Right cardiac atrium (tissue), 5 donors: ENCODE data around the gene KNDC1. TPM values are rescaled to one million over a fixed set of nuclear protein-coding genes. Genes with fewer than 3 reads are reported as not detected.

Experiments
- ATAC-seq, 2 donors: fragments of 200-7000 bp; cut with Tn5 transposase; one replicate each; pipeline versions ENCODE4 v1.8.0 to v1.9.1; 2020; ENCODE audit warnings: moderate library complexity in 2 of 2, mild to moderate bottlenecking in 1 of 2
- DNase-seq, 3 donors: peaks; one replicate each; pipeline ENCODE4 v3.0.0-alpha.2; 2020
- H3K27ac ChIP-seq: one replicate; pipeline ENCODE4 v1.5.1; 2013; ENCODE audit warnings: mild to moderate bottlenecking, low read length, control low read depth, moderate library complexity
- H3K27me3 ChIP-seq: one replicate; pipeline ENCODE4 v1.6.1; 2013; ENCODE audit not compliant: control insufficient read depth, insufficient read depth
- H3K4me1 ChIP-seq: one replicate; pipeline ENCODE4 v1.6.1; 2013; ENCODE audit warnings: low read length; ENCODE audit not compliant: control insufficient read depth, insufficient read depth
- H3K4me3 ChIP-seq: one replicate; pipeline ENCODE4 v1.5.1; 2013; ENCODE audit warnings: low read length, control low read depth
- H3K9me3 ChIP-seq: one replicate; pipeline ENCODE4 v1.6.1; 2013; ENCODE audit warnings: low read length; ENCODE audit not compliant: control insufficient read depth
- WGBS: extraction: QIAGEN DNeasy Blood & Tissue Kit; methylation state at CpG from one replicate; pipeline ENCODE4 v1.1.7; 2013; 5-methylcytosine and 5-hydroxymethylcytosine counted together
- intact Hi-C, 4 donors: fragments of 100-400 bp; cut with DNase I; formaldehyde crosslinking; loops; one replicate each; pipeline versions ENCODE4 v1.11.0 to v1.14.0; 2022 to 2023
- polyA plus RNA-seq: library from polyadenylated mRNA; stranded (reverse); fragments of 200-250 nt; gene quantifications from one replicate; pipeline ENCODE4 v1.2.3, GENCODE V29; 2013
- total RNA-seq, 4 donors: library from RNA; stranded (reverse); fragmentation: NEBNext Ultra II Directional; extraction: Animal tissue kit (Norgen Biotek cat#: 25700); gene quantifications; one replicate each; pipeline ENCODE4 v1.2.1, GENCODE V29; 2021
- donor health status: healthy with polysubstance abuse.
- donor health status: DM: no; HTN: yes; CAD: no.
- donor health status: DM: no; HTN: no; CAD: no.
- donor health status: DM: no; HTN: yes; CAD: no; lungs with severe emphysema.
- donor health status: DM: yes; HTN: yes; CAD: no.

The KNDC1 gene
- total and polyA plus RNA-seq, 5 donors, result 0.23 to 1.4 (median 0.50) TPM

DNA sequence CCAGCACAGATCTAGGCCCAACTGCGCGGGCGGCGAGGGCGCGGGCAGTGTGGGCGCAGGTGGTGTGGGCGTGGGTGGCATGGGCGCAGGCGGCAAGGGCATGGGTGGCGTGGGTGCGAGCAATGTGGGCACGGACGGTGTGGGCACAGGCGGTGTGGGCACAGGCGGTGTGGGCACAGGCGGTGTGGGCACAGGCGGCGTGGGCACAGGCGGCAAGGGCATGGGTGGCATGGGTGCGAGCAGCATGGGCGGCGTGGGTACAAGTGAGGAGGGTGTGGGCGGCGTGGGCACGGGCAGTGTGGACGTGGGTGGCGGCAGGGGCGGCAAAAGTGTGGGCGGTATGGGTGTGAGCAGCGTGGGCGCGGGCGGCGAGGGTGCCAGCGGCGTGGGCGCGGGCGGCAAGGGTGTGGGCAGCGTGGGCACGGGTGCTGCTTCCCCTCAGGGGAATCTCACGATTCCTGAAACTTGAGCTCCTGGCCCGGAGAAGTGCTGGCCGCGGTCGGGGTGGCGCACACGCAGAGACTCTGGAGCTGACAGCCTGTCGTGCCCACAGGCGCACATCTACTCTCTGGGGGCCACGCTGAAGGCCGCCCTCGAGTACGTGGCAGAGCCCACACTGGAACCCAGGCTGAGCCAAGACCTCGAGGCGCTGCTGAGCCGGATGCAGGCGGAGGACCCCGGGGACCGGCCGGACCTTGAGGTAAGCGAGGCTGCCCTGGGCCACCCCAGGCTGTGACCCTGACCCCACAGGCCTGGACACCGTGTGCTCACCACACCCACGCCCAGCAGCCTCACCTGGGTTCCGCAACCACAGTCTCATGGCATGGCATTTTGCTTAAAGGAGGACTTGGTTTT lies 23.0 kb downstream of the KNDC1 start:
- DNase-seq, result peak; percentile 6 to 55 (median 30)
- 91% methylated on average over 66 of the region's 66 CpGs for WGBS
- no peaks in the 10 kb centered on the region for H3K9me3 ChIP-seq
- H3K27ac ChIP-seq, result no peak overlapping the region
- no peak for ATAC-seq
- no peak overlapping the region for H3K4me3 ChIP-seq
- intact Hi-C loops, result no loop called here
- H3K27me3 ChIP-seq, result no peaks in the 10 kb centered on the region
- H3K4me1 ChIP-seq, result no peaks in the 10 kb centered on the region

DNA sequence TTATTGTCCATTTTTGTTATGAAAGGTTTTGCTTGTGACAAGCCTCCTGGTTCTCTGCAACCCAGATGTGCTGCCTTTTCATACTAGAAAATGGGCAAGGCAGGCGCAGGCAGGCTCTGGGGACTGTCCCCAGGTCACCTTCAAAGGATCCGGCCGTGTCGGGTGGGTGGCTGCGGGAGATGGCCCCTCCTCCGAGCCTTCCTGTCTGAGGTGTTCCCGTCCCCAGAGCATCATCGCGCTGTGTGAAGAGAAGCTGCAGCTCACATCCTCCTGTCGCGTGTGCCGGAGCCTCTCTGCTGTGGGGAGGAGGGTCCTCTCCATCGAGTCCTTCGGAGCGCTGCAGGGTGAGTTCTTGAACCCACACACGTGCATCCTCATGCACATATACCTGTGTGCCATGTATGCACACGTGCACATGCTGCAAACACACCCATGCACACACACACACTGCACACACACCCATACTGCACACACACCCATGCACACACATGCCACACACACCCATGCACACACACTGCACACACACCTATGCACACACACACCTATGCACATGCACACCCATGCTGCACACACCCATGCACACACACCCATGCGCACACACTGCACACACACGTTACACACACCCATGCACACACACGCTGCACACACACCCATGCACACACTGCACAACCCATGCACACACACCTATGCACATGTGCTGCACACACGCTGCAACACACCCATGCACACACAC lies 23.8 kb downstream of the KNDC1 start:
- H3K9me3 ChIP-seq, result no peaks in the 10 kb centered on the region
- ATAC-seq (no peak), DNase-seq (peak; percentile 7 to 30 (median 24))
- H3K4me1 ChIP-seq, result no peaks in the 10 kb centered on the region
- H3K27me3 ChIP-seq, result no peaks in the 10 kb centered on the region
- H3K27ac ChIP-seq, result no peak overlapping the region
- WGBS, result 84% methylated on average over 21 of the region's 21 CpGs
- intact Hi-C loops, result no loop called here
- H3K4me3 ChIP-seq, result no peak overlapping the region

DNA sequence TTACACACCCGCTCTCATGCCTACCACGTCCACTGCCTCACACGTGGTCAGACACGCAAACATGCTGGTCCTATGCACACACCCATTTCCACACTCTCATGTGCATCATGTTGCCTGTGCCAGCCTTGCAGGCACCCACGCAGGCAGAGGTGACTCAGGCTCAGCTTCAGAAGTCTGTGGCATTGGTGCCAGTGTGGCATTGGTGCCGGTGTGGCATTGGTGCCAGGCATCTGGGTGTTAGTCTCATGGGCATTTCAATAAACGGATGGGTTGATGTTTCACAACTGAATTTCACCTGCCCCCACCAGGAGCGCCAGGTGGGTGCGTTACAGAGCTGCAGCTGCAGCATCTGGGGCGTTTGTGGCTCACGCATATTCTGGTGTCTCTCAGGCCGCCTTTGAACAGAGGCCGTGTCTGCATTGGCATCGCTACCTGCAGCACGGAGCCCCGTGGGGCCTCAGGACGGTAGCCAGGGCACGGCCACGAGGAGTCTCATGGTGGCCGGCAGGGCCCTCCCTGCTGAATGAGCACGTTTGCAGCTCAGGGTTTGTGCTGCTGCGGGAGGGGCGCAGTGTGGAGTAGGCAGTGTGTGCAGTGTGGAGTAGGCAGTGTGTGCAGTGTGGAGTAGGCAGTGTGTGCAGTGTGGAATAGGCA lies 24.7 kb downstream of the KNDC1 start:
- Histone ChIP-seq H3K27me3 (no peaks in the 10 kb centered on the region), H3K27ac (no peak overlapping the region), H3K9me3 (no peaks in the 10 kb centered on the region), H3K4me1 (no peaks in the 10 kb centered on the region), H3K4me3 (no peak overlapping the region)
- DNase-seq, result peak in 2 of 3 donors; percentile 2 to 25
- 88% methylated on average over 23 of the region's 23 CpGs for WGBS
- intact Hi-C loops, result no loop called here
- no peak for ATAC-seq

DNA sequence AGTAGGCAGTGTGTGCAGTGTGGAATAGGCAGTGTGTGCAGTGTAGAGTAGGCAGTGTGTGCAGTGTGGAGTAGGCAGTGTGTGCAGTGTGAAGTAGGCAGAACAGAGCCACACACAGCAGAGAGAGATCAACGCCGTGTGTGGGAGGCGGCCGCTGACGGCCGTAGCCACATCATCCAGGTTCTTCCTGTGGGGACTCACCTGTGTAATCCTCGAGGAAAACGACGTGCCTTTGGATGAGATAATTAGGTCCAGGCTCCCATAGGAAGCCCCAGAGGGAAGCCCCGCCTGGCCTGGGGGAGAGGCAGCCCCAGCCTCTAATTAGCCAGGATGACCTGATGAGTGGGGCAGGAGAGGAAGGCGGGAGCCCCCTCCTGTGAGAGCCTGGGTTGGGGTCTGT lies 25.4 kb downstream of the KNDC1 start:
- no peaks in the 10 kb centered on the region for H3K27me3 ChIP-seq
- peak; percentile 1 to 23 (median 11) for DNase-seq

DNA sequence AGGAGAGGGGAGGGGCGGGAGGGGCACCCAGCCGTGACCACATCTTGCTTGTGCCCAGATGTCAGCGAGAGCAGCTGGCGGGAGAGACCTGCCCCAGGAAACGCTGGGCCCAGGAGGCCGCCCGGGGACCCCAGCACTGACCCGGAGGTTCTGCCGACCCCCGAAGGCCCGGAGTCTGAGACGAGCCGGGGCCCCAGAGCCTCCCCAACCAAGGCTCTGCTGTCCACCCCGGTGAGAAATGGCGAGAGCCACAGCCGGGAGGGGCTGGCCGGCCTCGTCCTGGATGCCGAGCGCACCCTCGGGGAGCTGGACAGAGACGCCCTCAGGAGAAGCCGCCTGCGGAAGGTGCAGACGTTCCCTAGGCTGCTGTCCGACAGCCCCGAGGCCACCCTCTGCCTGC lies 25.9 kb downstream of the KNDC1 start:
- WGBS, result 80% methylated on average over 26 of the region's 27 CpGs
- peak; percentile 4 to 65 (median 26) for DNase-seq

More for the DNA sequence above, 25.4 kb downstream of the KNDC1 start:
- intact Hi-C loops, result no loop called here
- 73% methylated on average over 11 of the region's 11 CpGs for WGBS
- no peak for ATAC-seq
- Histone ChIP-seq H3K9me3 (no peaks in the 10 kb centered on the region), H3K27ac (no peak overlapping the region), H3K4me1 (no peaks in the 10 kb centered on the region), H3K4me3 (no peak overlapping the region)

DNA sequence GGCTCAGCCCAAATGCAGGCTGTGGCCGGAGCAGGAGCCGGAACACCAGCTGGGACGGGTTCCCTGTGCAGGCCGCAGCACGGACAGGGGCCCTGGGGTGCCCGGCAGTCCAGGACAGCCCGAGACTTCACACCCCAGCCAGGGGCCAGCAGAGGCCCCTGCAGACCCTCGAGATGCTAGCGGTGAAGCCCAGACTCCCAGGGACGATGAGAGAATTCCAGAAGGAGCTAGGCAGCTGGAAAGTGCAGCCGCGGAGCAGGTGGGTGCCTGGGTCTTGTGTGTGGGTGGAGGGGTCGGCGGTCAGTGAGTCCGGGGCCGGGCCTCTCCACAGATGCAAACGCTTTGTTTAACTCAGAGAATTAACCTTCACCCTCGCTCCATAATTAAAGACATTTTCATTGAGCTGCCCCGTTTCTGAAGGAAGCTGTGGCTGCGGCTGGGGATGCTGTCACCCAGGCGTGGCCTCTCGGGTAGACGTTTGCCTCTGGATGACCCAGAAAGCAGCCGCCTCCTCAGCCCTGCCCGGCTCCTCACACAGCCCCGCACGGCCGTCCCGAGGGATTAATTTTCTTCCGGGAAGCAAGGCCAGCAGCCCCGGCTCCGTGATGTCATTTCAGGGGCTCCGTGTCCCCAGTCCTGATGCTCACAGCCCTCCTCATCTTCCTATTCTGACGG lies 26.5 kb downstream of the KNDC1 start:
- intact Hi-C loops, result no loop called here
- Histone ChIP-seq H3K27me3 (no peaks in the 10 kb centered on the region), H3K9me3 (no peaks in the 10 kb centered on the region), H3K4me3 (no peak overlapping the region), H3K4me1 (no peaks in the 10 kb centered on the region), H3K27ac (no peak overlapping the region)
- no peak for ATAC-seq
- peak; percentile 14 to 49 (median 42) for DNase-seq
- WGBS, result 64% methylated on average over 34 of the region's 34 CpGs

More for the DNA sequence above, 25.9 kb downstream of the KNDC1 start:
- Histone ChIP-seq H3K4me1 (no peaks in the 10 kb centered on the region), H3K9me3 (no peaks in the 10 kb centered on the region), H3K27ac (no peak overlapping the region), H3K4me3 (no peak overlapping the region), H3K27me3 (no peaks in the 10 kb centered on the region)
- intact Hi-C loops, result no loop called here
- ATAC-seq, result no peak

DNA sequence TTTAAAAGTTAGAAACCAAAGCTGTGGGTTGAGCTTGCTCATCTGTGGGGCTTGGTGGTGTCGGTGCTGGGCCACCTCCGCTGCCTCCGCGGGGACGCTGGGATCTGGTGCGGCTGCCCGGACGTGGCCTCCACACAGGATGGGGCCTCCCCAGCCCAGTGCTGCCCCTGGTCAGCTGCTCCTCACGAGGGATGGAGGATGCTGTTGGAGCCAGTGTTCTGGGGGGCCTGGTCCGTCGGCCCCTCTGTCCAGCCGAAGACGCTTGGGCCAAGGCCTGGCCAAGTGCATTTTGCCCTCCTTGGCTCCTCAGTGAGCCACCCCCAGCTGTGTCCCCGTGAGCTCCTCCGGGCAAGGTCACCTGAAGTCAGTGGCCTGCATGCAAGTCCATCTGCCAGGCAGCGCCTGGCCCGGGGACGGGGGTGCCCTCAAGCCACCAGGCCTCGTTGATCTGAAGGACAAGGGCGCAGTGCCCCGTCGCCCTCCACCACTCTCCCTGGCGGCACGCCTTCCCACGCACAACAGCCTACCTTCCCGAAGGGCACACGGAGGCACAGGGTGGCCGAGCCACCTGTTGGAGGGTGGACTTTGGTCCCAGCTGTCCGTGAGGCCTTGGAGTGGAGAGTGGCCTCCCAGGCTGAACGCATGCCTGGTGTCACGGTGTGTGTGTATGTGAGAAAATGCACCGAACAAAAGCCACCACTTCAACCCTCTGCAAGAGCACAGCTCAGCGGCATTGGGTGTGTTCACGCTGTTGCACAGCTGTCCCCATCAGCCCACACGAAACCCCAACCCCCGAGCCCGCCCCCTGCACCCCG lies 27.3 kb downstream of the KNDC1 start:
- Histone ChIP-seq H3K4me3 (no peak overlapping the region), H3K27me3 (no peaks in the 10 kb centered on the region), H3K9me3 (no peaks in the 10 kb centered on the region), H3K27ac (no peak overlapping the region), H3K4me1 (no peaks in the 10 kb centered on the region)
- WGBS, result 85% methylated on average over 38 of the region's 38 CpGs
- intact Hi-C loops, result no loop called here
- ATAC-seq, result no peak
- peak; percentile 7 to 58 (median 37) for DNase-seq

DNA sequence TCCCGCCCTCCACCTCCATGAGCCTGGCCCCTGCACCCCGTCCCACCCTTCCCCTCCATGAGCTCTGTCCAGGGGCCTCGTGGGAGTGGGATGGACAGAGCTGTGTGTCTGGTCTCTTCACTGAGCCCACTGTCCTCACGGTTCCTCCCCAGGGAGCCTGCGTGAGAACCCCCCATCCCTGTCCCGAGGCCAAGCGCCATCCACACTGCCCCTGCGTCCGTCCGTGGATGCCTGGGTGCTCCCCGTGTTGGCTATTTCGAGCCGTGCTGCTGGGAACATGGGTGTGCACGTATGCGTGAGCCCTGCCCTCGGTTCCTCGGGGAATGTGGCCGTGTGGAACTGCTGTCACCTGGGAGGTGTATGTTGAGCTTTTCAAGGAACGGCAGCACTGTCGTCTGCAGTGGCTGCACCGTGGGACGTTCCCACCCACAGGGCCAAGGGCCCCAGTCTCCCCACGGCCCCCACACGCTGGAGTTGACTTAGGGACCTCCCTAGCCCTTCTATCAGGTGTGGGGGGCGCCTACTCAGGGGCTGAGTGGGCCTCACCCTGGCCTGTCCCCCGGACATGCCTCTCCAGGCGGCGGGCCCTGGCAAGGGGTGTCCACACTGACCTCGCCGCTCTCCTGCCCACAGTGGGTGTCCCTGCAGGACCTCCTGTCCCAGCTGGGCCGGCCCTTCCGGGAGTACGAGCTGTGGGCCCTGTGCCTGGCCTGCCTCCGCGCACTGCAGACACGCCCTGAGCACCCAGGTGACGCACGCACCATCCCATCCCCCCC lies 28.1 kb downstream of the KNDC1 start:
- WGBS, result 82% methylated on average over 38 of the region's 38 CpGs
- H3K27ac ChIP-seq, result no peak overlapping the region
- DNase-seq, result peak; percentile 4 to 40 (median 17)
- H3K9me3 ChIP-seq, result no peaks in the 10 kb centered on the region
- H3K27me3 ChIP-seq, result no peaks in the 10 kb centered on the region
- H3K4me3 ChIP-seq, result no peak overlapping the region
- no peaks in the 10 kb centered on the region for H3K4me1 ChIP-seq
- intact Hi-C loops, result no loop called here
- no peak for ATAC-seq

DNA sequence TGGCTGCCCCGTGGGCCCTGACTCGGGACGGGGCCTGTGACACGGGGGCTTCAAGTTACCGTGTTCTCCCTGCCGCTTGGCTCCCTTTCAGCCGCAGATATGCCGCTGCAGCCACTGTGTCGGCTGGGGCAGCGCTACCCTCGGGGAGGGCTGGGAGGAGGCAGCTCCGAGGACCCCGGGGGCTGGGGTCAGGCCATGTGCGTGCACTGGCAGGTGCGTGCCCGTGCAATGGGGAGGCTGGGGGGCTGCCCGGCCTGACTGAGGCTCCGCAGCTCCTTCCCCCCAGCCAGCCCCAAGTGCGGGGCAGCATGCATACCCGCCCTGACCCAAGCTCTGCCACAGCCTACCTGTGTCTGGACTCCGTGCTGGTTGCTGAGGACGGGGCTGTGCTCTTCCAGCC lies 29.2 kb downstream of the KNDC1 start:
- Histone ChIP-seq H3K27me3 (no peaks in the 10 kb centered on the region), H3K4me1 (no peaks in the 10 kb centered on the region), H3K27ac (no peak overlapping the region), H3K4me3 (no peak overlapping the region), H3K9me3 (no peaks in the 10 kb centered on the region)
- WGBS, result 93% methylated on average over 22 of the region's 22 CpGs
- ATAC-seq (no peak), DNase-seq (peak; percentile 9 to 40 (median 20))
- intact Hi-C loops, result no loop called here
